Activated gamma-delta T cell (primary cell): ENCODE results near the gene RIOK1.
"Not testable (repeated sequence)": the region's sequence is repeated elsewhere in the genome, so short reads cannot be mapped to it uniquely, and the experiment has no call there.

Source experiments
- DNase-seq: peaks from one replicate; lab custom pipeline; 2025; lab: John Stamatoyannopoulos, UW

RIOK1 gene

DNA sequence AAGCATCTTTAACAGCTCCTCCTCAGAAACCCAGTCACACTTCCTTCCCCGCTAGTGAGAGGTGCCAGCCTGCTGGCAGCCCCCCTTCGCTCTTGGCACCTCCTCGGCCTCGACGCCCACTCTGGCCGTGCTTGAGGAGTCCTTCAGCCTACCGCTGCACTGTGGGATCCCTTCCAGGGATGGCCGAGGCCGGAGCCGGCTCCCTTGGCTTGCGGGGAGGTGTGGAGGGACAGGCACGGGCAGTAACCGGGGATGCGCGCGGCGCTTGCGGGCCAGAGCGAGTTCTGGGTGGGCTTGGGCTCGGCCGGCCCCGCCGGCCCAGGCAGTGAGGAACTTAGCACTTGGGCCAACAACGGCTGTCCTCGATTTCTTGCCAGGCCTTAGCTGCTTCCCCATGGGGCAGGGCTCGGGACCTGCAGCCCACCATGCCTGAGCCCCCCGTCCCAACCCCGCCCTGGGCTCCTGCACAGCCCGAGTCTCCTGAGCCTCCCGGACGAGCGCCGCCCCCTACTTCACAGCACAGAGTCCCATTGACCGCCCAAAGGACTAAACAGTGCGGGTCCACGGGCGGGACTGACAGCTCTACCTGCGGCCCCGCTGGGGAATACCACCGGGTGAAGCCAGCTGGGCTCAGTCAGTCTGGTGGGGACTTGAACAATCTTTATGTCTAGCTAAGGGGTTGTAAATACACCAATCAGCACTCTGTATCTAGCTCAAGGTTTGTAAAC lies 51.6 kb downstream of the RIOK1 start:
- DNase-seq: no peak

DNA sequence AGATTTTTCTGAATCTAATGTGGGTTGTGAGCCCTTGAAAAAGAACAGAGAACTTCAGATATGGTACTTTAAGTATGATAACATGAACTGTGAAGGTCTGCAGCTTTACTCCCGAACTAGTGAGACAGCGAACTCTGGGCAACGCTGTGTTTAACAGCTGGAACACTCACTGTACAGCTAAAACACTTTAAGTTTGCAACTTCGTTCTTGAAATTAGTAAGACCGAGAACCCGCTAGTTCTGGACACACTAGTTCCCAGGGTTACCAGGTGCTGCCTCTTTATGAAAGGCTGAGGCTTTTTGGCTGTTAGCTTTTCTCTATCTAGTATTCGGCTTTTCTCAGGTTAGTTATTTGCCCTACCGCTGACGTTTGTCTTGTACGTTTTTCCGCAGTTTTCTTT lies 52.9 kb downstream of the RIOK1 start:
- no peak for DNase-seq

DNA sequence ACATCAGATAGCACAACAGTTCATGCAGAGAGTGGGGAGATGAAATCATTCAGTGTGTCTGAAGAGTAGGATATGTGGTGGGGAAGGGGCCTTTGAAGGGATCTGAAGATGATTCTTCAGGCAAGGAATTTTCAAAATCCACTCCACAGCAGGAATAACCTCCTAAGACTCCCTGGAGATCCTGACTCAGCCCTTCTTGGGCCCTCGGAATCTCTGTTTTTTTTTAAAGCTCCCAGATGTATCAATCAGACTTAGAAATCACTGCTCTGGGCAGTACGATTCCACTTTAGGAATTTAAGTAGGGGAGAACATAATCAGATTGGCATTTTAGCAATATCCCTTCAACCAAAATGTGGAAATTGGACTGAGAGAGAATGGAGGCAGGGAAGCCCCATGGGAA lies 55.5 kb downstream of the RIOK1 start:
- DNase-seq: no peak

DNA sequence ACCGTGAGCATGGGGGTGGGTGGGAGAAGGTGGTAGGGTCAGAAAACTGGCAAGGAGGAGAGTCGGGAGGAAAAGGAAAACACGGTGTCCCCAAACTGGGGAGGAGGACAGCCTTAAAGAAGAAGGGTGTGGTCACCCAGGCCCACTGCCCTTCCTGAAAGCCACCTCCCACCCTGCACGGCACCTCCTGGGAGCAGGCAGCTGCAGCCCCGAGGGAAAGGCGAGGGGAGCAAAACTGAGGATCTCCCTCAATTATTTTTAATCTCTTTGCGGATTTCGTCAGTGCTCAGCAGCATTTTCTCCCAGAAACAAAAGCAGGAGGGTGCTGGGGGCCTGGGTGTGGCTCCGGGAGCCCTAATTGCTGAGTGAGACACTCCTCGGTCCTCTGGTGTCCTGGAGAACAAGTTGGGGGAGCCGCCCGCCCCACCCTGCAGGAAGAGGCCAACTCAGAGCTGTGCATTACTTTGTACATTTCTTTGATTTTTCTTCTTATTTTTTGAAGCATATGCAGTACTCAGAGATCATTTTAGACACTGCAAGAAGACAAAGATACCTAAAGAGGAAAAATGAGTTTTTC lies 56.4 kb downstream of the RIOK1 start:
- no peak for DNase-seq

DNA sequence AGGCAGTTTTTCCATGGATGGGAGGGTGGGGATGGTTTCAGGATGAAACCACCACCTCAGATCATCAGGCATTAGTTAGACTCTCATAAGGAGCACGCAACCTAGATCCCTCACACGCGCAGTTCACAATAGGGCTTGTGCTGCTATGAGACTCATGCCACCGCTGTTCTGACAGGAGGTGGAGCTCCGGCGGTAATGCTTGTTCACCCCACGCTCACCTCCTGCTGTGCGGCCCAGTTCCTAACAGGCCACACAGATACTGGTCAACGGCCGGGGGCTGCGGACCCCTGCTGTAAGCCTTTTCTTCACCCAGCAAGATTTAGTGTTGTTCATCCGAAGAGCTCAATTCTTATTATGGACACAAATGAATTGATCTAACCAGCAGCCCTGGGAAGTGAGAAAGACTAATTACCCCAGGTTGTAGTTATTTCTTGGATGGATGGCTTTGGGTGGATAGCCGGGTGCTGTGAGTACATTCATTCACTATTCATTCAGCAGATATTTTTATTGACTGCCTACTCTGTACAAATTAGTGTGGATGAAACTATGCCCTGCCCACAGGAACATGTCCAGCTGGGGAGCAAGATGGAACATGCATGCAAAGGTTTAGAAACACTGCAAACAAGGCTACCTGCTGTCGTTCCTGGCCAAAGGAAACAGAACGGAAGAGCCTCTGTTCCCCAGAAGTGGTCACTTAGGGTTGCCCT lies 57.2 kb downstream of the RIOK1 start:
- DNase-seq: no peak

DNA sequence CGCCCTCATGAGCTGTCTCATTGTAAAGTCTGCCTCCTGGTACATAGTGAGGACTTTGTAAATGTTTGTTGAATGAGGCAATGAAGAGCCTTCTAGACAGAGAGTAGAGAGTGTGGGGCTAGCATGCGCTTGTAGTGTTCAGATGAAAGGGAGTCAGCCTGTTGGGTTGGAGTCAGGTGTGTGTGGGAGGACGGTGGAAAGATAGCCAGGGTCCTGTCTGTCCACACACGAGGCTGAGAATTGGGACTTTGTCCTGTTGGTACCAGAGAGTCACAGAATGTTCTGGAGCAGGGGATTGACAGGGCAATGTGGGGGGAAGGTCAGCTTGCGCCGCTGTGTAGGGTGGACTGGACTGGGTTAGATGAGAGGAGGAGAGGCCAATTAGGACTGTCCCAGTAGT lies 58.6 kb downstream of the RIOK1 start:
- no peak for DNase-seq

DNA sequence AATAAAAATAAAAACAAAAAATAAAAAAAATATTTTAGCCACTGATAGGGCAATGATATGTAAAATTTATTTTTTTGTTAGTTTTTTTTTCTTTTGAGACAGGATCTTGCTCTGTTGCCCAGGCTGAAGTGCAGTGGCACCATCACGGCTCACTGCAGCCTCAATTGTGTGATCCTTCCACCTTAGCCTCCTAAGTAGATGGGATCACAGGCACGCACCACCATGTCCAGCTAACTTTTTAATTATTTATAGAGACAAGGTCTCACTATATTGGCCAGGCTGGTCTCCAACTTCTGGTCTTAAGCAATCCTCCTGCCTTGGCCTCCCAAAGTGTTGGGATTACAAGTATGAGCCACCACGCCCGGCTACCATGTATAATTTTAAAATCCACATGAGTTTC lies 59.4 kb downstream of the RIOK1 start:
- DNase-seq: no peak

DNA sequence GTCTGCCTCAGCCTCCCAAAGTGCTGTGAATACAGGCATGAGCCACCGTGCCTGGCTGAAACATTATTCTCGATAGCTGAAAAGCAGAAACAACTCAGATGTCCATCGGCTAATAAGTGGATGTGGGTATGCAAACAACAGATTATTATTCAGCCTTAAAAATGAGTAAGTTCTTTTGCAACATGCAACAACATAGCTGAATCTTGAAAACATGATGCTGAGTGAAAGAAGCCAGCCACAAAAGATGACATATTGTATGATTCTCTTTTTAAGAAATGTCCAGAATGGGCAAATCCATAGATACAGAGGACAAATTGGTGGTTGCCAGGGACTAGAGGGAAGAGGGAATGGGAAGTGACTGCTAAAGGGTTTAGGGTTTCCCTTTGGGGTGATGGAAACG lies 61.7 kb downstream of the RIOK1 start:
- no peak for DNase-seq

DNA sequence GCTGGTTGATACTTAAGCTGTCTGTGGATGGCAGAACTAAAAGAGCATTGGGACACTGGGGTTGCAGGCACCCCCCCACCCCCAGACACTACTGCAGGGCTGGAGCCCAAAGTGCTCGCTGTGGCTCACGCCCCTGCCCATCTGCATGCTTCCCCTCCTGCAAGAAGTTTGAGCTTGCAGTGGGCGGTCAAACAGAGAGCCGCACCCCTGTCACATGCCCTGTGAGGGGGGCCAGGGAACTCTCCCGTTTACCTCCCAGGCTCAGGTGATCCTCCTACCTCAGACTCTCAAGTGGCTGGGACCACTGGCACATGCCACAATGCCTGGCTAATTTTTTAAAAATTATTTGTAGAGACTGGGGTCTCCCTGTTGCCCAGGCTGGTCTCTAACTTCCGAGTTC lies 63.3 kb downstream of the RIOK1 start:
- no peak for DNase-seq

DNA sequence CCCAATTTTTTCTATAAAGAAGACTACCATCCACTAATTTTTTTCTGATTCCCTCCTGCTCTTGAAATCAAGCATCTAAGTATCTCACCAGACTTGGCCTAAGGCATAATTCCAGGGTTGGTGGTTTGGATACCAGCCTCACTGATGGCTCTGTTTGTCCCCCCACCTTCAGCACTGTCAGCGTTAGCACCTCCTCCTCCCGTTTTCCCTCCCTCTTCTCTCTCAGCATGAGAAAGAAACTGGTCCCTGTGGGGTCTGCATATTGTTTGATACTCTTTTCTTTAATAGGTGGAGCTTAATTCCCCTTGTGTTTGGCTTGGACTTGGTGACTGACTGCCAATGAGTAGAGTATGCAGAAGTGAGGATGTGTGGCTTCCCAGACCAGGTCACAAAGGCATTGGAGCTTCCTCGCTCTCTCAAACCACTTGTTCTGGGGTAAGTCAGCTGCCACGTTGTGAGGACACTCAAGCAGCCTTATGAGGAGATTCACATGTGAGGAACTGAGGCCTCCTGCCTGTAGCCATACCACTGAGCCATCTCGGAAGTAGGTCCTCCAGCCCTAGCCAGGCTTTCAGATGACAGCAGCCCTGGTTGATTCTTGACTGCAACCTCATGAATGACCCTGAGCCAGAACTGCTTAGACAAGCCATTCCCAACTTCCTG lies 65.2 kb downstream of the RIOK1 start:
- DNase-seq: no peak

DNA sequence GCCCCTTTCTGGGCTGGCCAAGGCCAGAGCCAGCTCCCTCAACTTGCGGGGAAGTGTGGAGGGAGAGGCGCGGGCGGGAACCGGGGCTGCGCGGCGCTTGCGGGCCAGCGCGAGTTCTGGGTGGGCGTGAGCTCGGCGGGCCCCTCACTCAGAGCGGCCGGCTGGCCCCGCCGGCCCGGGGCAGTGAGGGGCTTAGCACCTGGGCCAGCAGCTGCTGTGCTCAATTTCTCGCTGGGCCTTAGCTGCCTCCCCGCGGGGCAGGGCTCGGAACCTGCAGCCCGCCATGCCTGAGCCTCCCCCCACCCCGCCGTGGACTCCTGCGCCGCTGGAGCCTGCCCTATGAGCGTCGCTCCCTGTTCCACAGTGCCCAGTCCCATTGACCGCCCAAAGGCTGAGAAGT lies 66.7 kb downstream of the RIOK1 start:
- DNase-seq: not testable (repeated sequence)

DNA sequence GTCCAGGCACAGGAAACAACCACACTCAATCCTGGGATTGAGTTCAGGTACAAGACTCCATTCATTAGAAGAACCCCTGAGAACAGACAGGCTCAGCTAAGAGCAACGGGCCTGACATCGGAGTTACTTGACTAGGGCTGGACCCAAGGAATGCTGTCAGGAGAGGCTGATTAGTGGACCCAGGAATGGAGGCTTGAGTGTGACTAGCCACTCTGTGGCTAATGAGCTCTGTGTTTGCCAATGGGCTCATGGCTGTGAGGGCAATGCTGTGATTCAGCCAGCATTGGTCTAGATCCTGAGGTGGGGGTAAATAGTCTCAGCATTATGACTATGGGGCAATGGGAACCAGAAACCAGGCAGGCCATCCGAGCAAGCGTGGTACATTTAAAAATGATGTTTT lies 71.8 kb downstream of the RIOK1 start:
- DNase-seq: no peak

DNA sequence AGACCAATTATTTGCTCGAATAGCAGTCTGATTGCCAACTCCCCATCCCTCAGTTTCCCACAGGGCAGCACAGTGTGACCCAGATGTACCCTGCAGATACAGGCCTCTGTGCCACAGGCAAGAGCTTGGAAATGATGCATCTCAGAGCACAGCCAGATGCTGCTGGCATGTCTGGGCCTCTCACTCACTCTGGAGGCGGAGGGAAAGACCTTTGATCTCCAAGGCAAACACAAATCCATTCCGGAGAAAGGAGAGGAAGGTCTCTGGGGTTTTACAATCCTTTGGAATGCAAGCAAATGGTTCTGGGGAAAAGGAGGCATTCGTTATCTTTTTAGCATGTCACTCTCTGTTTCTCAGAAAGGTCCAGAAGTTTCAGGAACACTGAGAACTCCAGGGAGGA lies 74.2 kb downstream of the RIOK1 start:
- DNase-seq: no peak

DNA sequence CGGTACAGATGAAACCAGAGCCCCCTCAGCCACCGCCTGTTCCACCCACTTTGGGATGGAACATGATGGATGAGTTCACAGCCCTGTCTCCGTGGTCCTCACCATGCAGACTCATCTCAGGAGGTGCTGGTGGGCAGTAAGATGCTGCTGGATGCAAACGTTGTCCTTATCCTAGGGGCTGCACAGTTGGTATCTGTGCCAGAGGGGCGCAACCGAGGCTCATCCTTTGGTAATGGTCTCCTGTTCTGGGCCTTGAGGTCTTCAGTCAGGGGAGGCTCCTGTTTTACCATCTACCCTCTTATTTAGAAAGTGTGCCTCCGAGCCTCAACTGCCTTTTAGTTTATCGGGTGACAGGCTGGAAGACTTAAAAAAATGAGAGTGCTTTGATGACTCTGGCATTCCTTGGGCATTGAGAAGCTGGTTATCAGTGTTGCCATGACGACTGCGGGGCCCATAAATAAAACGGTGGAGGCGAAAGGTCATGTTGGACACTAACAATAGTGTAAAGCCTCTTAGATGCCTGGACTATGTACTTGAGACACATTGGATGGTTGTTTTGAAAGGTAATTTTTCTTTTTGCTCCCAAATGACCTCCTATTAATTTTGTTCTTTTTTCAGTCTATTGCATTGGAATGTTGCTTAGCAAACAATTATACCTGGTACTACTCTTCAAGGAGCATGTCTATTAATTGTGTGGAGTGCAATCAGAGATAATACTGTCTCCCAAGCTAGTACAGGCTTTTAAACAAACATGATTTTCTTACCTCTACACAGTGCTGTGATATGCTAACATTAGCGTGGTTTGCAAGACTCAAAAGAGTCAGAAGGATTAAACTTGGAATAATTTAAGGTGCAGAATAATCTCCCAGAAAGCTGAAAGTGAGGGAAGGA lies 77.6 kb downstream of the RIOK1 start:
- no peak for DNase-seq
